ENCODE measurements around the gene CXorf65.

DNA sequence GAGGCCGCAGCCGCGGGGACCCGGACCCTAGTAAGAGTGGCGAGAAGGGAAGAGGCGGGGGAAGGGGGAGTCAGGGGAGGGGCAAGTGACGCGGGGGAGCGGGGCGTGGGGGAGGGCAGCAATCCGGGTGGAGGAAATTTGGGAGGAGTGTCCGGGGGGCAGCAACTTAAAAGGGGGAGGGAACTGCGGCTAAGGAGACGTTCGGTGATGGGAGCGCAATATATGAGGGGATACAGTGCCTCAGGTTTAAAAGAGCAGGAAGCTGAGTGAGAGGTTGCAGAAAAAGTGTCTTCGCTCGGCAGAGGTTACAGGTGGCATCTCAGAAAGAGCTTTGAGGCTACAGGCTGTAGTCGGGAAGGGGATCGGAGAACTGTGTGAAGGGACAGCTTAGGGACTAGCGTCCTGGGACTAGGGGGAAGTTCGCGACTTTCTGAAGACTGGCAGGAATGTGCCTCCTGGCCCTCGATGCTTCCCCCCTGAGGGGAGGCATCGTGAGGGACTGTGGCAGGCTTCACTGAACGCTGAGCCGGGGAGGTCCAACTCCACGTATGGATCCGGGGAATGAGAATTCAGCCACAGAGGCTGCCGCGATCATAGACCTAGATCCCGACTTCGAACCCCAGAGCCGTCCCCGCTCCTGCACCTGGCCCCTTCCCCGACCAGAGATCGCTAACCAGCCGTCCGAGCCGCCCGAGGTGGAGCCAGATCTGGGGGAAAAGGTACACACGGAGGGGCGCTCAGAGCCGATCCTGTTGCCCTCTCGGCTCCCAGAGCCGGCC, 10.4 kb downstream of the CXorf65 start:
- peak in 1 of 2 donors; percentile 23 for TF ChIP-seq POLR2AphosphoS5 (IDR thresholded peaks at IDR 0.05)
- TF ChIP-seq, protein P1, sequence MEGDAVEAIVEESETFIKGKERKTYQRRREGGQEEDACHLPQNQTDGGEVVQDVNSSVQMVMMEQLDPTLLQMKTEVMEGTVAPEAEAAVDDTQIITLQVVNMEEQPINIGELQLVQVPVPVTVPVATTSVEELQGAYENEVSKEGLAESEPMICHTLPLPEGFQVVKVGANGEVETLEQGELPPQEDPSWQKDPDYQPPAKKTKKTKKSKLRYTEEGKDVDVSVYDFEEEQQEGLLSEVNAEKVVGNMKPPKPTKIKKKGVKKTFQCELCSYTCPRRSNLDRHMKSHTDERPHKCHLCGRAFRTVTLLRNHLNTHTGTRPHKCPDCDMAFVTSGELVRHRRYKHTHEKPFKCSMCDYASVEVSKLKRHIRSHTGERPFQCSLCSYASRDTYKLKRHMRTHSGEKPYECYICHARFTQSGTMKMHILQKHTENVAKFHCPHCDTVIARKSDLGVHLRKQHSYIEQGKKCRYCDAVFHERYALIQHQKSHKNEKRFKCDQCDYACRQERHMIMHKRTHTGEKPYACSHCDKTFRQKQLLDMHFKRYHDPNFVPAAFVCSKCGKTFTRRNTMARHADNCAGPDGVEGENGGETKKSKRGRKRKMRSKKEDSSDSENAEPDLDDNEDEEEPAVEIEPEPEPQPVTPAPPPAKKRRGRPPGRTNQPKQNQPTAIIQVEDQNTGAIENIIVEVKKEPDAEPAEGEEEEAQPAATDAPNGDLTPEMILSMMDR (IDR thresholded peaks at IDR 0.05) = no peak
- TF ChIP-seq POLR2A (IDR thresholded peaks at IDR 0.05) = peak in 2 of 4 donors; percentile 26 to 28

Data from upper lobe of left lung (tissue), 4 donors.